Upper lobe of right lung (tissue), 1 donor: ENCODE measurements around the gene AMMECR1. TPM values are rescaled to one million over a fixed set of nuclear protein-coding genes. Genes with fewer than 3 reads are reported as not detected.

ENCODE experiments used
- ATAC-seq: fragments of 200-7000 bp; cut with Tn5 transposase; one replicate; pipeline ENCODE4 v1.9.1; 2020; ENCODE audit warnings: mild to moderate bottlenecking, moderate library complexity
- DNase-seq: peaks from one replicate; pipeline ENCODE4 v3.0.0-alpha.2; 2020
- H3K27ac ChIP-seq: fragments of 200-600 bp; one replicate; pipeline ENCODE4 v1.8.0; 2022
- H3K27me3 ChIP-seq: fragments of 200-600 bp; one replicate; pipeline ENCODE4 v1.8.0; 2022; ENCODE audit warnings: mild to moderate bottlenecking
- H3K36me3 ChIP-seq: fragments of 200-600 bp; one replicate; pipeline ENCODE4 v1.8.0; 2022
- H3K4me1 ChIP-seq: fragments of 200-600 bp; one replicate; pipeline ENCODE4 v1.8.0; 2022
- H3K4me3 ChIP-seq: fragments of 200-600 bp; one replicate; pipeline ENCODE4 v1.8.0; 2022; ENCODE audit warnings: mild to moderate bottlenecking
- H3K9me3 ChIP-seq: fragments of 200-600 bp; one replicate; pipeline ENCODE4 v1.8.0; 2022
- CTCF ChIP-seq: fragments of 200-600 bp; IDR thresholded peaks from one replicate; pipeline ENCODE4 v1.8.0; 2022; ENCODE audit warnings: antibody characterized with exemption
- intact Hi-C: fragments of 100-400 bp; cut with DNase I; formaldehyde crosslinking; loops from one replicate; pipeline ENCODE4 v1.11.0; 2022
- long read RNA-seq: library from polyadenylated mRNA; unstranded; transcript quantifications from one replicate; pipeline ENCODE4 v2.0.0, GENCODE V29; 2021
- total RNA-seq: library from RNA; stranded (reverse); fragmentation: NEBNext Ultra II Directional; extraction: Animal tissue kit (Norgen Biotek cat#: 25700); gene quantifications from one replicate; pipeline ENCODE4 v1.2.1, GENCODE V29; 2021
- donor health status: DM: no; HTN: yes; CAD: no; lungs with severe emphysema.

The AMMECR1 gene
- total RNA-seq = 6.1 TPM
- long read RNA-seq, full-length matches to known transcripts = 19 of 24 reads
- long read RNA-seq, partial matches to known transcripts = 2 of 24 reads
- long read RNA-seq, other reads (novel, unspliced or antisense) = 3 of 24 reads

GRCh38 chrX:110317820-110318663 is at the start of gene AMMECR1:
AMMECR1 (minus strand) TSS chrX:110318085; CDS start chrX:110318071, 14 bp downstream.
- Histone ChIP-seq H3K9me3 (no peaks in the 10 kb centered on the region), H3K4me1 (no peaks in the 10 kb centered on the region), H3K4me3 (peak within 1 kb of the TSS; percentile 64), H3K27me3 (no peaks in the 10 kb centered on the region), H3K27ac (peak within 1 kb of the TSS; percentile 89), H3K36me3 (no peaks in the 10 kb centered on the region)
- intact Hi-C loops = no loop called here
- ATAC-seq (peak; percentile 99), DNase-seq (peak; percentile 90)
- TF ChIP-seq CTCF = no peak

GRCh38 chrX:110363244-110363643 is 45.4 kb upstream of the AMMECR1 start:
- intact Hi-C loops = no loop called here

GRCh38 chrX:110359273-110359672 is 41.4 kb upstream of the AMMECR1 start:
- ATAC-seq (no peak), DNase-seq (no peak)
- intact Hi-C loops = no loop called here
- Histone ChIP-seq H3K27ac (no peak overlapping the region), H3K4me3 (no peak overlapping the region), H3K4me1 (no peaks in the 10 kb centered on the region), H3K27me3 (no peaks in the 10 kb centered on the region), H3K9me3 (no peaks in the 10 kb centered on the region), H3K36me3 (no peaks in the 10 kb centered on the region)
- no peak for TF ChIP-seq CTCF

More at GRCh38 chrX:110363244-110363643, 45.4 kb upstream of the AMMECR1 start:
- DNase-seq = no peak
- Histone ChIP-seq H3K9me3 (no peaks in the 10 kb centered on the region), H3K4me1 (no peaks in the 10 kb centered on the region), H3K27me3 (no peaks in the 10 kb centered on the region), H3K4me3 (no peak overlapping the region), H3K27ac (no peak overlapping the region), H3K36me3 (no peaks in the 10 kb centered on the region)
- no peak for TF ChIP-seq CTCF
- no peak for ATAC-seq

- ATAC-seq (no peak), DNase-seq (no peak)
- intact Hi-C loops = no loop called here
- Histone ChIP-seq H3K4me1 (no peaks in the 10 kb centered on the region), H3K27ac (no peak within 1 kb of the TSS), H3K27me3 (no peaks in the 10 kb centered on the region), H3K36me3 (no peaks in the 10 kb centered on the region), H3K4me3 (no peak within 1 kb of the TSS), H3K9me3 (no peaks in the 10 kb centered on the region)
- TF ChIP-seq CTCF = no peak
Measured at GRCh38 chrX:110358548-110358947, 40.7 kb upstream of the AMMECR1 start, which contains the start of gene RTL9. RTL9 (plus strand) TSS chrX:110358848; CDS start chrX:110450618, 91,770 bp downstream.

- H3K9me3 ChIP-seq = no peaks in the 10 kb centered on the region
- H3K27me3 ChIP-seq = no peaks in the 10 kb centered on the region
- intact Hi-C loops = no loop called here
- H3K4me3 ChIP-seq = no peak overlapping the region
- TF ChIP-seq CTCF = no peak
- no peaks in the 10 kb centered on the region for H3K36me3 ChIP-seq
- ATAC-seq = no peak
- peak; percentile 42 for DNase-seq
- no peak overlapping the region for H3K27ac ChIP-seq
- H3K4me1 ChIP-seq = no peaks in the 10 kb centered on the region
Measured at GRCh38 chrX:110346681-110347080, 28.8 kb upstream of the AMMECR1 start.
